GM23338 (cell line): ENCODE measurements around the gene MAGOH. TPM values are rescaled to one million over a fixed set of nuclear protein-coding genes. Genes with fewer than 3 reads are reported as not detected.
"Not testable (repeated sequence)": the region's sequence is repeated elsewhere in the genome, so short reads cannot be mapped to it uniquely, and the experiment has no call there.

Experiments
- ATAC-seq: fragments of 200-7000 bp; cut with Tn5 transposase; 3 replicates; pipeline ENCODE4 v1.9.1; 2020
- DNase-seq: peaks from one replicate; pipeline ENCODE4 v3.0.0-alpha.2; 2015; ENCODE audit warnings: low spot score
- H2AFZ ChIP-seq: fragments of 200-600 bp; sonication (generic); 2 replicates; pipeline ENCODE4 v1.8.0; 2016; ENCODE audit warnings: antibody characterized with exemption, mild to moderate bottlenecking, moderate library complexity
- H3F3A ChIP-seq: fragments of 200-600 bp; sonication (generic); replicated peaks from 2 replicates; pipeline ENCODE4 v1.8.0; 2017; ENCODE audit warnings: antibody characterized with exemption, mixed run types, low read depth
- H3K27ac ChIP-seq: fragments of 200-600 bp; sonication (generic); 2 replicates; pipeline ENCODE4 v1.6.1; 2016; ENCODE audit warnings: low read depth
- H3K27me3 ChIP-seq: fragments of 200-600 bp; sonication (generic); 2 replicates; pipeline ENCODE4 v1.8.0; 2016; ENCODE audit warnings: mild to moderate bottlenecking, mixed run types, moderate library complexity; ENCODE audit not compliant: insufficient read depth
- H3K36me3 ChIP-seq: fragments of 200-600 bp; sonication (generic); 2 replicates; pipeline ENCODE4 v1.8.0; 2016; ENCODE audit warnings: mild to moderate bottlenecking; ENCODE audit not compliant: insufficient read depth
- H3K4me1 ChIP-seq: fragments of 200-600 bp; sonication (generic); 2 replicates; pipeline ENCODE4 v1.8.0; 2016; ENCODE audit warnings: mild to moderate bottlenecking, moderate library complexity; ENCODE audit not compliant: insufficient read depth
- H3K4me2 ChIP-seq: fragments of 200-600 bp; sonication (generic); 2 replicates; pipeline ENCODE4 v1.7.1; 2017; ENCODE audit warnings: mixed run types
- H3K4me3 ChIP-seq: fragments of 200-600 bp; sonication (generic); 2 replicates; pipeline ENCODE4 v1.6.1; 2016; ENCODE audit warnings: mixed run types
- H3K79me2 ChIP-seq: fragments of 200-600 bp; sonication (generic); replicated peaks from 2 replicates; pipeline ENCODE4 v1.8.0; 2017; ENCODE audit warnings: mild to moderate bottlenecking; ENCODE audit not compliant: insufficient read depth
- H3K9me2 ChIP-seq: fragments of 200-600 bp; sonication (generic); 2 replicates; pipeline ENCODE4 v1.8.0; 2017; ENCODE audit not compliant: insufficient read depth
- H4K20me1 ChIP-seq: fragments of 200-600 bp; sonication (generic); replicated peaks from 2 replicates; pipeline ENCODE4 v1.8.0; 2017; ENCODE audit warnings: mild to moderate bottlenecking; ENCODE audit not compliant: insufficient read depth
- H3K27ac Mint-ChIP-seq: 2 replicates; pipeline ENCODE4 v1.8.0; 2020; ENCODE audit warnings: inconsistent platforms, mild to moderate bottlenecking, moderate library complexity, mixed read lengths
- H3K27me3 Mint-ChIP-seq: 3 replicates; pipeline ENCODE4 v1.8.0; 2022; ENCODE audit warnings: low read depth, mild to moderate bottlenecking, moderate library complexity, mixed read lengths, inconsistent platforms; ENCODE audit not compliant: insufficient read depth, poor library complexity
- H3K36me3 Mint-ChIP-seq: 3 replicates; pipeline ENCODE4 v1.8.0; 2021; ENCODE audit warnings: low read depth, mild to moderate bottlenecking, inconsistent platforms, moderate library complexity, mixed read lengths
- H3K4me1 Mint-ChIP-seq: 3 replicates; pipeline ENCODE4 v1.8.0; 2020; ENCODE audit warnings: mild to moderate bottlenecking, inconsistent platforms, mixed read lengths
- H3K4me3 Mint-ChIP-seq: 3 replicates; pipeline ENCODE4 v1.8.0; 2021; ENCODE audit warnings: moderate library complexity, mild to moderate bottlenecking, inconsistent platforms, mixed read lengths
- H3K9me3 Mint-ChIP-seq: 3 replicates; pipeline ENCODE4 v1.8.0; 2020; ENCODE audit warnings: moderate library complexity, mild to moderate bottlenecking, inconsistent platforms, mixed read lengths
- ETS1 ChIP-seq: IDR thresholded peaks from 2 replicates; pipeline ENCODE4 v1.6.1; 2016; ENCODE audit warnings: antibody characterized with exemption
- EZH2 ChIP-seq: fragments of 200-600 bp; sonication (generic); IDR thresholded peaks from one replicate; pipeline ENCODE4 v1.8.0; 2017; ENCODE audit warnings: antibody characterized with exemption, mild to moderate bottlenecking, low read depth; ENCODE audit not compliant: unreplicated experiment
- EZH2phosphoT487 ChIP-seq: fragments of 200-600 bp; sonication (generic); IDR thresholded peaks from one replicate; pipeline ENCODE4 v1.8.1; 2018; ENCODE audit warnings: antibody characterized with exemption; ENCODE audit not compliant: unreplicated experiment
- POLR2AphosphoS5 ChIP-seq: IDR thresholded peaks from 2 replicates; pipeline ENCODE4 v1.6.1; 2016; ENCODE audit warnings: antibody characterized with exemption, low read depth
- REST ChIP-seq: IDR thresholded peaks from one replicate; pipeline ENCODE4 v1.6.1; 2018; ENCODE audit warnings: antibody characterized with exemption; ENCODE audit not compliant: unreplicated experiment
- STAT1 ChIP-seq: IDR thresholded peaks from one replicate; pipeline ENCODE4 v1.6.1; 2016; ENCODE audit warnings: antibody characterized with exemption; ENCODE audit not compliant: unreplicated experiment
- ZNF331 ChIP-seq: fragments of 250-450 bp; sonication (Bioruptor Pico); IDR thresholded peaks from 2 replicates; pipeline ENCODE4 v1.5.0; 2020; ENCODE audit warnings: low read depth, mild to moderate bottlenecking, moderate library complexity
- ZNF462 ChIP-seq: fragments of 250-450 bp; sonication (Bioruptor Pico); IDR thresholded peaks from 2 replicates; pipeline ENCODE4 v1.5.0; 2020; ENCODE audit warnings: mild to moderate bottlenecking, moderate library complexity
- polyA plus RNA-seq: library from polyadenylated mRNA; unstranded; fragments of >200 nt; fragmentation: Nextera tagmentation; extraction: Ambion mirVana; gene quantifications from 2 replicates; pipeline ENCODE4 v1.2.1, GENCODE V29; 2016
- total RNA-seq: library from RNA; depleted of rRNA; stranded (reverse); fragments of >200 nt; shearing (Covaris generic); gene quantifications from 2 replicates; pipeline ENCODE4 v1.2.3, GENCODE V29; 2014

The MAGOH gene
- total and polyA plus RNA-seq, 2 experiments from 2014 or later, result 79.3 to 185 TPM

DNA sequence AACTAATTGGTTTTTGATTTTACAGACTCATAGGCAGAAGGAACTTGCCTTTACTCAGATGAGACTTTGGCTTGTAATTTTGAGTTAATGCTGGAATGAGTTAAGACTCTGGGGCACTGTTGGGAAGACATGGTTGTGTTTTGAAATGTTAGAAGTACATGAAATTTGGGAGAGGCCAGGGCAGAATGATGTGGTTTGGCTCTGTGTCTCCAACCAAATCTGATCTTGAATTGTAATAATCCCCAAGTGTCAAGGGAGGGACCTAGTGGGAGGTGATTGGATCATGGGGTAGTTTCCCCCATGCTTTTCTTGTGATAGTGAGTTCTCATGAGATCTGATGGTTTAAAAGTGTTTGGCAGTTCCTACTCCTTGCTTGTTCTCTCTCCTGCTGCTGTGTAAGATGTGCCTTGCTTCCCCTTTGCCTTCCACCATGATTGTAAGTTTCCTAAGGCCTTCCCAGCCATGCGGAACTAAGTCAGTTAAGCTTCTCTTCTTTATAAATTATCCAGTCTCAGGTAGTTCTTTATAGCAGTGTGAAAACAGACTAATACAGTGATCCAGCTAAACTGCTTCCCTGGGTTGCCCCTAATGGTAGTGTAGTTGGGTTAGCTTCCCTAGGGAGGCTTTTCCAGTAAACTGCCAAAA, 31.5 kb downstream of the MAGOH start (continued):
- no peak for TF ChIP-seq ZNF462
- TF ChIP-seq ZNF331, result no peak
- TF ChIP-seq REST, result no peak
- TF ChIP-seq ETS1, result no peak
- TF ChIP-seq EZH2, result no peak
- TF ChIP-seq POLR2AphosphoS5, result no peak
- TF ChIP-seq STAT1, result no peak
- TF ChIP-seq EZH2phosphoT487, result no peak

DNA sequence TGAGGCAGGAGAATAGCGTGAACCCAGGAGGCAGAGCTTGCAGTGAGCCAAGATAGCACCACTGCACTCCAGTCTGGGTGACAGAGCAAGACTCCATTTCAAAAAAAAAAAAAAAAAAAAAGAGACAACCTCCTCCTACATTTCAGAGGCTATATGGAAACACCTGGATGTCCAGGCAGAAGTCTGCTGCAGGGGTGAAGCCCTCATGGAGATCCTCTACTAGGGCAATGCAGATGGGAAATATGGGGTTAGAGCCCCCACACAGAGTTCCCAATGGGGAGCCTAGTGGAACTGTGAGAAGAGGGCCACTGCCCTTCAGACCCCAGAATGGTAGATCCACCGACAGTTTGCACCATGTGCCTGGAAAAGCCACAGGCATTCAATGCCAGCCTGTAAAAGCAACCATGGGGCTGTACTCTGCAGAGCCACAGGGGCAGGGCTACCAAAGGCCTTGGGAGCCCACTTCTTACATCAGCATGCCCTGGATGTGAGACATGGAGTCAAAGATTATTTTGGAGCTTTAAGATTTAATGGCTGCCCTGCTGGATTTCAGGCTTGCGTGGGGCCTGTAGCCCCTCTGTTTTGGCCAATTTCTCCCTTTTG, 32.1 kb downstream of the MAGOH start:
- not testable (repeated sequence) for H3K27me3 ChIP-seq, H4K20me1 ChIP-seq, H3K27me3 Mint-ChIP-seq, H3K9me2 ChIP-seq, H3K27ac ChIP-seq, H3K4me3 Mint-ChIP-seq, H3K79me2 ChIP-seq, H3K4me1 Mint-ChIP-seq, ATAC-seq, H2AFZ ChIP-seq, H3F3A ChIP-seq, H3K27ac Mint-ChIP-seq, H3K4me3 ChIP-seq, H3K4me1 ChIP-seq, H3K4me2 ChIP-seq
- peaks cover 59% of the 10 kb centered on the region for H3K36me3 ChIP-seq
- peaks cover 92% of the 10 kb centered on the region for H3K36me3 Mint-ChIP-seq
- peak; percentile 43 for DNase-seq
- H3K9me3 Mint-ChIP-seq, result peaks cover 33% of the 10 kb centered on the region

GRCh38 chr1:53205496-53205895, 32.8 kb downstream of the MAGOH start:
- H3F3A ChIP-seq, H3K27ac ChIP-seq, H3K9me2 ChIP-seq, H3K79me2 ChIP-seq, H3K4me2 ChIP-seq, H3K27me3 ChIP-seq, H3K4me3 ChIP-seq, H3K4me3 Mint-ChIP-seq, H3K27me3 Mint-ChIP-seq, ATAC-seq, H2AFZ ChIP-seq, H3K4me1 ChIP-seq, H3K4me1 Mint-ChIP-seq, H3K27ac Mint-ChIP-seq, DNase-seq, H4K20me1 ChIP-seq: not testable (repeated sequence)
- H3K9me3 Mint-ChIP-seq, result peaks cover 33% of the 10 kb centered on the region
- H3K36me3 Mint-ChIP-seq, result peaks cover 88% of the 10 kb centered on the region
- peaks cover 59% of the 10 kb centered on the region for H3K36me3 ChIP-seq
